ENCODE data around the gene GNAT2. TPM values are rescaled to one million over a fixed set of nuclear protein-coding genes. Genes with fewer than 3 reads are reported as not detected.

Gene GNAT2
- total RNA-seq, 1 experiment from 2014 or later = not detected

DNA sequence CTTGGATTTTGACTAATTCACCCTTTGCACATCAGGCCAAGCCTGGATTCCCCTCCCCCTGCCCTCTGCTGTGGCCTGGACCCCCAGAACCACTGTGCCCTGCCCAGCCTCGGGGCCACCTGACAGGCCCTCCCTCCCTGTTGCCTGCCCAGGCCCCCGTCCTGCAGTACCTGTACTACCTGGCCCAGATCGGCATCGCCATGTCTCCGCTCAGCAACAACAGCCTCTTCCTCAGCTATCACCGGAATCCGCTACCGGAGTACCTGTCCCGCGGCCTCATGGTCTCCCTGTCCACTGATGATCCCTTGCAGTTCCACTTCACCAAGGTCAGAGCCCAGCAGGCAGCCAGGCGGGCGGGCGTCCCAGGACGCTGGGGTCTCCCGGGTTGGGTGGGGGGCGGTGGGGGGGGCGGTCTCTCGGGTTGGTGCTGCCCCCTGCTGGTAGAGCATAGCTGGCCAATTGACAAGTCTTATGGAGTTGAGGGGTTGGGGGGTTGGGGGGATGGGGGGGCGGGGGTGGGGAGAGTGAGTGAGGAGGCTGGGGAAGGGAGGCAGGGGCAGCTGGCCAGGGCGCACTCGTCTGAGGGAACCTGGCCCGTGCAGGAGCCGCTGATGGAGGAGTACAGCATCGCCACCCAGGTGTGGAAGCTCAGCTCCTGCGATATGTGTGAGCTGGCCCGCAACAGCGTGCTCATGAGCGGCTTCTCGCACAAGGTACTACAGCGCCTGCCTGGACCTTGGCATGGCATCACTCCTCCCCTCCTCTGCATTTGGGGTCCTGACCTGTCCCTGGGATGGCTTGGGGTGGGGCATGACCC, 10.9 kb upstream of the GNAT2 start:
- peaks cover 17% of the 10 kb centered on the region for H3K4me1 Mint-ChIP-seq
- peak overlapping the region; percentile 57; the same call in 1 of the 2 replicates for H3K27ac Mint-ChIP-seq
- CTCF ChIA-PET = interaction anchor here (0.5 to 4.6 kb wide), 46 partner anchors 8 to 458 kb away, joined by 3 to 100 read pairs (median 6); partner anchors contain the start of genes AHCYL1, AMIGO1, AMPD2 and EPS8L3
- H3K4me3 Mint-ChIP-seq = no peak overlapping the region
- H3K27me3 Mint-ChIP-seq (ENCODE audit: low read depth) = no peaks in the 10 kb centered on the region
- H3K9me3 Mint-ChIP-seq = no peaks in the 10 kb centered on the region
- TF ChIP-seq, protein P1, sequence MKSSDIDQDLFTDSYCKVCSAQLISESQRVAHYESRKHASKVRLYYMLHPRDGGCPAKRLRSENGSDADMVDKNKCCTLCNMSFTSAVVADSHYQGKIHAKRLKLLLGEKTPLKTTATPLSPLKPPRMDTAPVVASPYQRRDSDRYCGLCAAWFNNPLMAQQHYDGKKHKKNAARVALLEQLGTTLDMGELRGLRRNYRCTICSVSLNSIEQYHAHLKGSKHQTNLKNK (CRISPR knock-in tag; IDR thresholded peaks at IDR 0.05) = no peak
- TF ChIP-seq, protein P2, sequence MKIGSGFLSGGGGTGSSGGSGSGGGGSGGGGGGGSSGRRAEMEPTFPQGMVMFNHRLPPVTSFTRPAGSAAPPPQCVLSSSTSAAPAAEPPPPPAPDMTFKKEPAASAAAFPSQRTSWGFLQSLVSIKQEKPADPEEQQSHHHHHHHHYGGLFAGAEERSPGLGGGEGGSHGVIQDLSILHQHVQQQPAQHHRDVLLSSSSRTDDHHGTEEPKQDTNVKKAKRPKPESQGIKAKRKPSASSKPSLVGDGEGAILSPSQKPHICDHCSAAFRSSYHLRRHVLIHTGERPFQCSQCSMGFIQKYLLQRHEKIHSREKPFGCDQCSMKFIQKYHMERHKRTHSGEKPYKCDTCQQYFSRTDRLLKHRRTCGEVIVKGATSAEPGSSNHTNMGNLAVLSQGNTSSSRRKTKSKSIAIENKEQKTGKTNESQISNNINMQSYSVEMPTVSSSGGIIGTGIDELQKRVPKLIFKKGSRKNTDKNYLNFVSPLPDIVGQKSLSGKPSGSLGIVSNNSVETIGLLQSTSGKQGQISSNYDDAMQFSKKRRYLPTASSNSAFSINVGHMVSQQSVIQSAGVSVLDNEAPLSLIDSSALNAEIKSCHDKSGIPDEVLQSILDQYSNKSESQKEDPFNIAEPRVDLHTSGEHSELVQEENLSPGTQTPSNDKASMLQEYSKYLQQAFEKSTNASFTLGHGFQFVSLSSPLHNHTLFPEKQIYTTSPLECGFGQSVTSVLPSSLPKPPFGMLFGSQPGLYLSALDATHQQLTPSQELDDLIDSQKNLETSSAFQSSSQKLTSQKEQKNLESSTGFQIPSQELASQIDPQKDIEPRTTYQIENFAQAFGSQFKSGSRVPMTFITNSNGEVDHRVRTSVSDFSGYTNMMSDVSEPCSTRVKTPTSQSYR (CRISPR knock-in tag; IDR thresholded peaks at IDR 0.05) = no peak
- TF ChIP-seq SP1 (CRISPR knock-in tag; conservative IDR thresholded peaks at IDR 0.05) = no peak
- TF ChIP-seq, protein P3, sequence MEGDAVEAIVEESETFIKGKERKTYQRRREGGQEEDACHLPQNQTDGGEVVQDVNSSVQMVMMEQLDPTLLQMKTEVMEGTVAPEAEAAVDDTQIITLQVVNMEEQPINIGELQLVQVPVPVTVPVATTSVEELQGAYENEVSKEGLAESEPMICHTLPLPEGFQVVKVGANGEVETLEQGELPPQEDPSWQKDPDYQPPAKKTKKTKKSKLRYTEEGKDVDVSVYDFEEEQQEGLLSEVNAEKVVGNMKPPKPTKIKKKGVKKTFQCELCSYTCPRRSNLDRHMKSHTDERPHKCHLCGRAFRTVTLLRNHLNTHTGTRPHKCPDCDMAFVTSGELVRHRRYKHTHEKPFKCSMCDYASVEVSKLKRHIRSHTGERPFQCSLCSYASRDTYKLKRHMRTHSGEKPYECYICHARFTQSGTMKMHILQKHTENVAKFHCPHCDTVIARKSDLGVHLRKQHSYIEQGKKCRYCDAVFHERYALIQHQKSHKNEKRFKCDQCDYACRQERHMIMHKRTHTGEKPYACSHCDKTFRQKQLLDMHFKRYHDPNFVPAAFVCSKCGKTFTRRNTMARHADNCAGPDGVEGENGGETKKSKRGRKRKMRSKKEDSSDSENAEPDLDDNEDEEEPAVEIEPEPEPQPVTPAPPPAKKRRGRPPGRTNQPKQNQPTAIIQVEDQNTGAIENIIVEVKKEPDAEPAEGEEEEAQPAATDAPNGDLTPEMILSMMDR (IDR thresholded peaks at IDR 0.05) = peak; percentile 56; the same call in 1 of the 2 replicates
- TF ChIP-seq, protein P4, sequence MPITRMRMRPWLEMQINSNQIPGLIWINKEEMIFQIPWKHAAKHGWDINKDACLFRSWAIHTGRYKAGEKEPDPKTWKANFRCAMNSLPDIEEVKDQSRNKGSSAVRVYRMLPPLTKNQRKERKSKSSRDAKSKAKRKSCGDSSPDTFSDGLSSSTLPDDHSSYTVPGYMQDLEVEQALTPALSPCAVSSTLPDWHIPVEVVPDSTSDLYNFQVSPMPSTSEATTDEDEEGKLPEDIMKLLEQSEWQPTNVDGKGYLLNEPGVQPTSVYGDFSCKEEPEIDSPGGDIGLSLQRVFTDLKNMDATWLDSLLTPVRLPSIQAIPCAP (CRISPR knock-in tag; IDR thresholded peaks at IDR 0.05) = no peak
- ATAC-seq (peak; percentile 23), DNase-seq (ENCODE audit: low spot score) (peak; percentile 67)
- POLR2A ChIA-PET = interaction anchor here (0.5 kb wide), 1 partner anchor 66 kb away, joined by 3 read pairs; no protein-coding TSS in a partner anchor
- peaks cover 30% of the 10 kb centered on the region for H3K36me3 Mint-ChIP-seq

DNA sequence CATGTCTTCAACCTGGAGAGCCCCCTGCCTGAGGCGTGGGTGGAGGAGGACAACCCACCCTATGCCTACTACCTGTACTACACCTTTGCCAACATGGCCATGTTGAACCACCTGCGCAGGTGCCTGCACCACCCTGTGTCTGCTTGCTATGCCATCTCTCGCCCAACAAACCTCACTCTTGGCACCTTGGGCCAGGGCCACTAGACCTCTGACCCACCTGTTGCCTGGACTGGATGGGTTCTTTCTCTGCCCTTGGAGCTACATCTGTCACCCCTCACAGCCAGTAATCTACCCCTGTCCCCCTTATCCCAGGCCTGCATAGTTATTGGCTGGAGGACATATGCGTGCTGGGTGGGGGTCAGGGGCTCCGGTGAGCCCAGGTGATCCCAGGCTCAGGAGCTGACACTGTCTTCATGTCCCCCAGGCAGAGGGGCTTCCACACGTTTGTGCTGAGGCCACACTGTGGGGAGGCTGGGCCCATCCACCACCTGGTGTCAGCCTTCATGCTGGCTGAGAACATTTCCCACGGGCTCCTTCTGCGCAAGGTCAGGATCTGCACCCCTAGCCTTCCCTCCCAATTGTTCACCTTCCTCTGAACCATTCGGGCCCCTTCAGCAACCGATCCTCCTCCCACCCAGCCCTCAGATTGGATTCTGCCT, 10.1 kb upstream of the GNAT2 start:
- TF ChIP-seq, protein P5, sequence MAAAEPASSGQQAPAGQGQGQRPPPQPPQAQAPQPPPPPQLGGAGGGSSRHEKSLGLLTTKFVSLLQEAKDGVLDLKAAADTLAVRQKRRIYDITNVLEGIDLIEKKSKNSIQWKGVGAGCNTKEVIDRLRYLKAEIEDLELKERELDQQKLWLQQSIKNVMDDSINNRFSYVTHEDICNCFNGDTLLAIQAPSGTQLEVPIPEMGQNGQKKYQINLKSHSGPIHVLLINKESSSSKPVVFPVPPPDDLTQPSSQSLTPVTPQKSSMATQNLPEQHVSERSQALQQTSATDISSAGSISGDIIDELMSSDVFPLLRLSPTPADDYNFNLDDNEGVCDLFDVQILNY (CRISPR knock-in tag; IDR thresholded peaks at IDR 0.05) = no peak
- TF ChIP-seq ZNF396 (CRISPR knock-in tag; IDR thresholded peaks at IDR 0.05; ENCODE audit: borderline replicate concordance) (no peak), FOXP1 (CRISPR knock-in tag; IDR thresholded peaks at IDR 0.05; ENCODE audit: borderline replicate concordance) (no peak), ZNF671 (CRISPR knock-in tag; IDR thresholded peaks at IDR 0.05) (no peak), SMAD3 (CRISPR knock-in tag; IDR thresholded peaks at IDR 0.05; ENCODE audit: borderline replicate concordance) (no peak)
- Mint-ChIP-seq H3K9me3 (no peaks in the 10 kb centered on the region), H3K36me3 (peaks cover 30% of the 10 kb centered on the region), H3K27me3 (ENCODE audit: low read depth) (no peaks in the 10 kb centered on the region), H3K4me3 (no peak overlapping the region), H3K4me1 (peaks cover 10% of the 10 kb centered on the region), H3K27ac (0 out of 2 replicates have a peak overlapping the region, but pooled peaks have one; percentile 57)
- DNase-seq (ENCODE audit: low spot score) (no peak), ATAC-seq (no peak)
- CTCF ChIA-PET = interaction anchor here (0.5 to 4.6 kb wide), 28 partner anchors 7 to 405 kb away, joined by 3 to 100 read pairs (median 8); partner anchors contain the start of genes AHCYL1, AMPD2, GNAI3 and GNAT2
- POLR2A ChIA-PET = no interaction called here

DNA sequence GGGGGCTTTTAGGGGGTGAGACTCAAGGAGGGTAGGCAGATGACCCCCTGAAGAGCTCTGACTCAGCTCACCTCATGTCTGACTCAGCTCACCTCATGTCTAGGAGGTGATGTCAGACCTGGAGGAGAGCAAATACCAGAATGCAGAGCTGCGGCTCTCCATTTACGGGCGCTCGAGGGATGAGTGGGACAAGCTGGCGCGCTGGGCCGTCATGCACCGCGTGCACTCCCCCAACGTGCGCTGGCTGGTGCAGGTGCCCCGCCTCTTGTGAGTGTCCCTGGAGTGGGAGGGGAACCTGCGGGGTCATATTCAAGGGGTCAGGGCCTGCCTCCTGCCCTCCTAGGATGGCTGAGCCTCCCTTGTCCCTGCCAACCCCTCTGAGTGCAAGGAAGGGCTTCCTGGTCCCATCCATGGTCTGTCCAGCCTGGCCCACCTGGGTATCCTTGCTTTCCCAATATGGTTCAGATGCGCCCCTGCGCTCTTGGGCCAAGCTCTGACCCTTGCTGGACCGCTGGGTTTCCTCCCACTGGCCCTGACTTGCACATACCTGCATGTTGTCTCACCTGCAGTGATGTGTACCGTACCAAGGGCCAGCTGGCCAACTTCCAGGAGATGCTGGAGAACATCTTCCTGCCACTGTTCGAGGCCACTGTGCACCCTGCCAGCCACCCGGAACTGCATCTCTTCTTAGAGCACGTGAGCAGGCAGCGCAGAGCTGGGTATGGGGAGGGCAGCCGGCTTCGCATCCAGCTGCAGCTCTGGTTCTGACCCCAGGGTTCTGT, 9.3 kb upstream of the GNAT2 start:
- Mint-ChIP-seq H3K27ac (no peak overlapping the region), H3K36me3 (peaks cover 30% of the 10 kb centered on the region), H3K4me1 (peaks cover 9% of the 10 kb centered on the region; the same call in 1 of the 2 replicates), H3K4me3 (no peak overlapping the region), H3K27me3 (ENCODE audit: low read depth) (no peaks in the 10 kb centered on the region), H3K9me3 (no peaks in the 10 kb centered on the region)
- ATAC-seq (no peak), DNase-seq (ENCODE audit: low spot score) (no peak)
- ChIA-PET CTCF (interaction anchor here (0.5 to 4.6 kb wide), 6 partner anchors 9 to 82 kb away, joined by 4 to 80 read pairs (median 18); partner anchors contain the start of genes AMPD2, GNAT2 and GSTM4), POLR2A (no interaction called here)
- TF ChIP-seq, protein P6, sequence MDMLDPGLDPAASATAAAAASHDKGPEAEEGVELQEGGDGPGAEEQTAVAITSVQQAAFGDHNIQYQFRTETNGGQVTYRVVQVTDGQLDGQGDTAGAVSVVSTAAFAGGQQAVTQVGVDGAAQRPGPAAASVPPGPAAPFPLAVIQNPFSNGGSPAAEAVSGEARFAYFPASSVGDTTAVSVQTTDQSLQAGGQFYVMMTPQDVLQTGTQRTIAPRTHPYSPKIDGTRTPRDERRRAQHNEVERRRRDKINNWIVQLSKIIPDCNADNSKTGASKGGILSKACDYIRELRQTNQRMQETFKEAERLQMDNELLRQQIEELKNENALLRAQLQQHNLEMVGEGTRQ (CRISPR knock-in tag; IDR thresholded peaks at IDR 0.05) = no peak
- TF ChIP-seq RELA (CRISPR knock-in tag; IDR thresholded peaks at IDR 0.05; ENCODE audit: borderline replicate concordance) (no peak), HMGA2 (CRISPR knock-in tag; IDR thresholded peaks at IDR 0.05) (no peak), CBFB (CRISPR knock-in tag; IDR thresholded peaks at IDR 0.05; ENCODE audit: low read depth) (no peak)
- TF ChIP-seq, protein P7, sequence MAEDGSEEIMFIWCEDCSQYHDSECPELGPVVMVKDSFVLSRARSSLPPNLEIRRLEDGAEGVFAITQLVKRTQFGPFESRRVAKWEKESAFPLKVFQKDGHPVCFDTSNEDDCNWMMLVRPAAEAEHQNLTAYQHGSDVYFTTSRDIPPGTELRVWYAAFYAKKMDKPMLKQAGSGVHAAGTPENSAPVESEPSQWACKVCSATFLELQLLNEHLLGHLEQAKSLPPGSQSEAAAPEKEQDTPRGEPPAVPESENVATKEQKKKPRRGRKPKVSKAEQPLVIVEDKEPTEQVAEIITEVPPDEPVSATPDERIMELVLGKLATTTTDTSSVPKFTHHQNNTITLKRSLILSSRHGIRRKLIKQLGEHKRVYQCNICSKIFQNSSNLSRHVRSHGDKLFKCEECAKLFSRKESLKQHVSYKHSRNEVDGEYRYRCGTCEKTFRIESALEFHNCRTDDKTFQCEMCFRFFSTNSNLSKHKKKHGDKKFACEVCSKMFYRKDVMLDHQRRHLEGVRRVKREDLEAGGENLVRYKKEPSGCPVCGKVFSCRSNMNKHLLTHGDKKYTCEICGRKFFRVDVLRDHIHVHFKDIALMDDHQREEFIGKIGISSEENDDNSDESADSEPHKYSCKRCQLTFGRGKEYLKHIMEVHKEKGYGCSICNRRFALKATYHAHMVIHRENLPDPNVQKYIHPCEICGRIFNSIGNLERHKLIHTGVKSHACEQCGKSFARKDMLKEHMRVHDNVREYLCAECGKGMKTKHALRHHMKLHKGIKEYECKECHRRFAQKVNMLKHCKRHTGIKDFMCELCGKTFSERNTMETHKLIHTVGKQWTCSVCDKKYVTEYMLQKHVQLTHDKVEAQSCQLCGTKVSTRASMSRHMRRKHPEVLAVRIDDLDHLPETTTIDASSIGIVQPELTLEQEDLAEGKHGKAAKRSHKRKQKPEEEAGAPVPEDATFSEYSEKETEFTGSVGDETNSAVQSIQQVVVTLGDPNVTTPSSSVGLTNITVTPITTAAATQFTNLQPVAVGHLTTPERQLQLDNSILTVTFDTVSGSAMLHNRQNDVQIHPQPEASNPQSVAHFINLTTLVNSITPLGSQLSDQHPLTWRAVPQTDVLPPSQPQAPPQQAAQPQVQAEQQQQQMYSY (CRISPR knock-in tag; IDR thresholded peaks at IDR 0.05) = no peak

All from WTC11 (cell line).